ENCODE results near the gene MICALL1. TPM values are rescaled to one million over a fixed set of nuclear protein-coding genes. Genes with fewer than 3 reads are reported as not detected.
A peak's percentile ranks its signal among the peaks of the same experiment; 100 is the strongest.

The MICALL1 gene
- total RNA-seq, 4 donors from 2014 or later: 26.8 to 87.2 (median 37.3) TPM

DNA sequence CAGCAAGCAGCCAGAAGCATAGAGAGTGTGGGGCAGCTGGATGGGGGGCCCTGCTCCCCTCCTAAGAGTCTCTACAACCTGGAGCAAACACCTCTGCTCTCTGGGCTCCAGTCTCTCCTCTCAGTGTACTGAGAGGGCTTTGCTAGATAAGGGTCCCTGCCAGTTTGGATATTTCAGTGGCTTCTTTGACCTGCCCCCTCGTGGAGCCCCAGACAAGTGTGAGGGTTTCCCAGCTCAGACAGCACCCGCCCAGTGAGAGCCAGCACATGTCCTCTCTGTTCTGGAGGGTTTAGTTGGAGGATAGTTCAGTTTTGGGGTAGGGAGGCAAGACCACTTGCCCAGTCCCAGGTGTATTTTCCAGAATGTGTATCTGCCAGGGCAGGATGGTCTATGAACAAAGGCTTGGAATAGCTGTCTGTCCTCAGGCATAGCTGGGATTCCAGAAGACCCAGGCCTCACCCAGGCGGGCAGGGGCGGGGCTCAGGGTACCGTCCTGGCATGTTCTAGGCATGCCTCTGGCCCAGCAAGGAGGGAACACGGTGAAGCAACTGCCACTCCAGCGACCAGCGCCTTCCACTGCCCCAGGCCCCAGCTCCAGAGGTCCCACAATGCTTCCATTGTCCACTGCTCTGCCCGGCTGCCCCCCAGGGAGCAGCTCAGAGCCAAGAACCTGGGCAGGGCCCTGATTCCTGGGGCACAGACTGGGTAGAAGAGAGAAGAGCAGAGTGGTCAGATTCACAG lies 7.5 kb upstream of the MICALL1 start:
- H3K9me3 ChIP-seq: no peaks in the 10 kb centered on the region
- no peak for TF ChIP-seq POLR2AphosphoS5 (IDR thresholded peaks at IDR 0.05)
- no peak for TF ChIP-seq POLR2A (IDR thresholded peaks at IDR 0.05)
- no peak overlapping the region for H3K4me3 ChIP-seq
- in situ Hi-C loops (cut with MboI; ENCODE audit: low pct_ligation_motif_present in 1 of 4, low pct_unique_long_range_greater_than_20kb in 1 of 4, low sequenced_read_pairs in 3 of 4) (no loop called here), intact Hi-C loops (cut with DNase I; ENCODE audit: low total_unique reads) (loop anchor here (5.0 kb wide), 1 partner anchor 44 kb away; no protein-coding TSS in a partner anchor)
- DNase-seq: no peak
- WGBS, 2 donors (ENCODE audit: low coverage in 1 of 2): 62% methylated on average over 8 of the region's 9 CpGs; no CpG with 5 or more reads in 1 of the 2 donors
- H3K27ac ChIP-seq: peak overlapping the region in 3 of 4 donors; percentile 0 to 28 (median 5)
- H3K4me1 ChIP-seq: peaks cover 18 to 29% (median 22%) of the 10 kb centered on the region in 4 donors
- no peaks in the 10 kb centered on the region for H3K36me3 ChIP-seq
- no peaks in the 10 kb centered on the region for H3K27me3 ChIP-seq

- peak in 1 of 3 donors; percentile 53 for TF ChIP-seq POLR2AphosphoS5 (IDR thresholded peaks at IDR 0.05)
- TF ChIP-seq POLR2A (IDR thresholded peaks at IDR 0.05): no peak
- TF ChIP-seq EP300 (IDR thresholded peaks at IDR 0.05; ENCODE audit: low read depth): no peak
- no peak for TF ChIP-seq CTCF (IDR thresholded peaks at IDR 0.05)
- peak; percentile 33 for DNase-seq
- peak overlapping the region; percentile 87 to 93 (median 90) for H3K27ac ChIP-seq
- no peaks in the 10 kb centered on the region for H3K9me3 ChIP-seq
- in situ Hi-C loops (cut with MboI; ENCODE audit: low pct_ligation_motif_present in 1 of 4, low pct_unique_long_range_greater_than_20kb in 1 of 4, low sequenced_read_pairs in 3 of 4) (no loop called here), intact Hi-C loops (cut with DNase I; ENCODE audit: low total_unique reads) (no loop called here)
- no peaks in the 10 kb centered on the region for H3K36me3 ChIP-seq
- WGBS, 2 donors (ENCODE audit: low coverage in 1 of 2): 52 to 73% methylated on average over 4 to 9 of the region's 10 CpGs
- no peak overlapping the region for H3K4me3 ChIP-seq
- no peaks in the 10 kb centered on the region for H3K27me3 ChIP-seq
- H3K4me1 ChIP-seq: peaks cover 7 to 29% (median 22%) of the 10 kb centered on the region in 4 donors
Measured at GRCh38 chr22:37904572-37905533, 1.2 kb upstream of the MICALL1 start.

DNA sequence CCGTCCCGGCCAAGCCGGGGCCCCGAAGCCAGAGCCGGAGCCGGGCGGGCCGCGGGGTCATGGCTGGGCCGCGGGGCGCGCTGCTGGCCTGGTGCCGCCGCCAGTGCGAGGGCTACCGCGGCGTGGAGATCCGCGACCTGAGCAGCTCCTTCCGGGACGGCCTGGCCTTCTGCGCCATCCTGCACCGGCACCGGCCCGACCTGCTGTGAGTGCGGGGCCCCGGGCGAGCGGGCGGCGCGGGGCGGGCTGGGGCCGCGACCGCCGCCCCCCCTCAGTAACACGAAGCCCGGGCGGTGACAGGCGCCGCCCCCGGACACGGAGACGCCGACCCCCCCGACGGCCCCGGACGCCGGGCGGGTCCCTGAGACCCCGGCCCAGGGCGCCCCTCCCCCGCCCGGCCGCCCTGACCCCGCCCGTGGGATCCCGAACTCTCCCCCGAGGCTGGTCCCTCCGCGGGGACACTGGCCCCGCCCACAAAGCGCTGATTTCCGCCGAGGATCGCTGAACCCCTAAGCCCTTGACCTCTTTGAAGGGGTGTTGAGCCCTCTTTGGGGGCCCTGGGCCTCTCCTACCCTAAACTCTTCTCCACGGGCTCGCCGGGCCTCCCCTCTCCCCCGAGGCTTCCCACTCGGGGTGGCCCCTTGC lies 389 bp downstream of the MICALL1 start:
- DNase-seq: peak; percentile 51
- WGBS, 2 donors (ENCODE audit: low coverage in 1 of 2): 2% methylated on average over 14 of the region's 75 CpGs; no CpG with 5 or more reads in 1 of the 2 donors
- Histone ChIP-seq H3K4me1 (peaks cover 9 to 44% (median 22%) of the 10 kb centered on the region in 4 donors), H3K27ac (peak overlapping the region; percentile 83 to 93 (median 88)), H3K36me3 (no peaks in the 10 kb centered on the region), H3K9me3 (no peaks in the 10 kb centered on the region), H3K4me3 (peak overlapping the region; percentile 67 to 93 (median 81)), H3K27me3 (no peaks in the 10 kb centered on the region)
- in situ Hi-C loops (cut with MboI; ENCODE audit: low pct_ligation_motif_present in 1 of 4, low pct_unique_long_range_greater_than_20kb in 1 of 4, low sequenced_read_pairs in 3 of 4): no loop called here
- intact Hi-C loops (cut with DNase I; ENCODE audit: low total_unique reads): loop anchor here (2.0 kb wide), 1 partner anchor 26 kb away; no protein-coding TSS in a partner anchor
- TF ChIP-seq POLR2A (IDR thresholded peaks at IDR 0.05) (no peak), EP300 (IDR thresholded peaks at IDR 0.05; ENCODE audit: low read depth) (no peak), POLR2AphosphoS5 (IDR thresholded peaks at IDR 0.05) (no peak), CTCF (IDR thresholded peaks at IDR 0.05) (no peak)

- no peak for DNase-seq
- Histone ChIP-seq H3K27ac (peak overlapping the region; percentile 83 to 93 (median 88)), H3K4me1 (peaks cover 16 to 46% (median 22%) of the 10 kb centered on the region in 4 donors), H3K9me3 (no peaks in the 10 kb centered on the region), H3K36me3 (no peaks in the 10 kb centered on the region), H3K4me3 (peak overlapping the region; percentile 67 to 93 (median 81)), H3K27me3 (no peaks in the 10 kb centered on the region)
- in situ Hi-C loops (cut with MboI; ENCODE audit: low pct_ligation_motif_present in 1 of 4, low pct_unique_long_range_greater_than_20kb in 1 of 4, low sequenced_read_pairs in 3 of 4) (no loop called here), intact Hi-C loops (cut with DNase I; ENCODE audit: low total_unique reads) (loop anchor here (2.0 kb wide), 1 partner anchor 26 kb away; no protein-coding TSS in a partner anchor)
- WGBS, 2 donors (ENCODE audit: low coverage in 1 of 2): 49 to 83% methylated on average over 2 to 19 of the region's 19 CpGs
- no peak for TF ChIP-seq POLR2A (IDR thresholded peaks at IDR 0.05)
- no peak for TF ChIP-seq CTCF (IDR thresholded peaks at IDR 0.05)
- no peak for TF ChIP-seq POLR2AphosphoS5 (IDR thresholded peaks at IDR 0.05)
- TF ChIP-seq EP300 (IDR thresholded peaks at IDR 0.05; ENCODE audit: low read depth): no peak
Measured at GRCh38 chr22:37907036-37907954, 1.2 kb downstream of the MICALL1 start.

Measured in transverse colon (tissue), 4 donors.